Small intestine (tissue), 7 donors: ENCODE measurements around the gene OXCT1. TPM values are rescaled to one million over a fixed set of nuclear protein-coding genes. Genes with fewer than 3 reads are reported as not detected.

Source experiments
- DNase-seq, 2 donors: peaks; one replicate each; pipeline versions ENCODE4 v3.0.0 to v3.0.0-alpha.2; 2013
- FAIRE-seq: peaks from 2 replicates; lab custom pipeline; 2012; peaks lifted over from hg19 to GRCh38; lab: Jason Lieb, UNC
- H3K27ac ChIP-seq, 3 donors: one replicate each; pipeline ENCODE4 v1.5.1; 2013; ENCODE audit warnings: low read length in 2 of 3, mild to moderate bottlenecking in 2 of 3, control low read depth in 1 of 3, inconsistent platforms in 1 of 3, low read depth in 1 of 3, moderate library complexity in 1 of 3
- H3K27me3 ChIP-seq, 3 donors: one replicate each; pipeline ENCODE4 v1.6.1; 2013; ENCODE audit warnings: low read length in 3 of 3, inconsistent platforms in 1 of 3; ENCODE audit not compliant: control insufficient read depth in 3 of 3, insufficient read depth in 3 of 3
- H3K36me3 ChIP-seq, 3 donors: one replicate each; pipeline ENCODE4 v1.6.1; 2013; ENCODE audit warnings: low read length in 3 of 3, inconsistent platforms in 1 of 3, low read depth in 1 of 3, mild to moderate bottlenecking in 1 of 3, moderate library complexity in 1 of 3; ENCODE audit not compliant: control insufficient read depth in 3 of 3, insufficient read depth in 2 of 3
- H3K4me1 ChIP-seq, 3 donors: one replicate each; pipeline ENCODE4 v1.6.1; 2013; ENCODE audit warnings: low read length in 2 of 3, inconsistent platforms in 1 of 3, low read depth in 1 of 3, mild to moderate bottlenecking in 1 of 3, moderate library complexity in 1 of 3; ENCODE audit not compliant: control insufficient read depth in 3 of 3, insufficient read depth in 2 of 3
- H3K4me3 ChIP-seq, 3 donors: one replicate each; pipeline ENCODE4 v1.5.1; 2013; ENCODE audit warnings: low read length in 3 of 3, control low read depth in 1 of 3, inconsistent platforms in 1 of 3, low read depth in 1 of 3, mild to moderate bottlenecking in 1 of 3, moderate library complexity in 1 of 3
- H3K9me3 ChIP-seq, 2 donors: one replicate each; pipeline ENCODE4 v1.6.1; 2013; ENCODE audit warnings: low read depth in 1 of 2, low read length in 1 of 2; ENCODE audit not compliant: control insufficient read depth in 2 of 2, insufficient read depth in 1 of 2
- WGBS, 3 donors: extraction: QIAGEN DNeasy Blood & Tissue Kit; methylation state at CpG; one replicate each; pipeline ENCODE4 v1.1.7; 2013; 5-methylcytosine and 5-hydroxymethylcytosine counted together
- polyA plus RNA-seq, 4 donors: library from polyadenylated mRNA; stranded (reverse) in 3 of 4; unstranded in 1 of 4; fragments of 200-250 nt in 3 of 4; fragments of 120-200 nt in 1 of 4; gene quantifications; one replicate each; pipeline versions ENCODE4 v1.2.1 to v1.2.3, GENCODE V29; 2013
- donor health status: healthy with polysubstance abuse.
- donor health status: control.
- donor health status: control.
- donor health status: Bipolar disorder and iron deficiency.
- donor health status: healthy.

OXCT1 gene
- polyA plus RNA-seq, 4 donors: 2.9 to 29.8 (median 11.2) TPM

DNA sequence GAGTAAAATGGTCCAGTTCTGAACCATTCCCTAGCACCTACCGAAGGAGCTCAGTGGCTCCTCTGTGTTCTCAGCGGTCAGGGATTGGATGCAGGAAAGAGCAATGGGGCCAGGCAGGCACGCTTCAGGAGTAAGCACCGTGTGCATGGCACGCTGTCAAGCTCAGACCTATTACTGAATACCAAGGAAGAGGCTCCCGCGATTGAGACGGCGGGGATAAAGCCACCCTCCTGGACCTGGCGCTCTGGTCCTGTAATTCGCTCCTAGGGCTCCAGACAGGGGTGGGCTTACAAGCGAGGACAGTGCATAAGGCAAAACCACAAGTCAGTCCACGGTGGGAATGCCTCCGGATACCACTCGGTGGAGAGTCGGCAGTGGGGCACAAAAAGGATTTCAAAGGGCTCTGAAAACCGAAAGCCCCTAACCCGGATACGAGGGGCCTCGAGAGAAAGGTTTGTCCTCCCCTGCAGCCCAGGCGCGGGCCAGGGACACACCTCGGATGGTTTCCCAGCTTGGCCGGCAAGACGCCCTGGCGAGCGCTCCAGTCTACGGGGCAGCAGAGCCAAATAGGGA is 988 bp downstream of the OXCT1 start:
- no peak for FAIRE-seq
- peak overlapping the region in 2 of 3 donors; percentile 87 to 95 for H3K27ac ChIP-seq

DNA sequence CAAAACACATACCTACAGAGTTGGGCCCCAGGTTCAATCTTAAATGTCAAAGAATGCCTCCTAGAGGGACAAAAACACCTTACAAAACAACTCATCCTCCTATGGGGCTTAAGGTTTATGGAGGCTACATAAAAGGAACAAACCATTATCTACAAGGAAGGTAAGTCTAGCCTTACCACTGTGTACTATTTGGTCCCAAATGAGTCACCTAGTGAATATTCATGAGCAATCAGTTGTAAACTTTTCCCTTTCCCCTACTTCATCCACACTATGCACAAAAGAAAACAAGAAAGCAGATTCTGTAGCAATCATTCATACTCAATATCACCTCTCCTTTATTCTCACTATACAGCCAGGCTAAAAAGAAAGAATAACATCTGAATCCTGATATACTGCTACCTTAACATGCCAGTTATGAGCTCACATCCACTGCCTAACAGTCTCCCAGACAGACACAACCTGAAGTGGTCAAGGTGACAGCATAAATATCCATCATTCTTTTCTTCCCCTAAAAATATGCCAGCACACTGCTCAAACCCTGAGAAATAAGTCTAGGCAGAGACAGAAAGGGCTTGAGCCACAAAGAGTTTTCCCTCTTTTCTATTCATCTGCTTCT is 6.2 kb downstream of the OXCT1 start:
- no peak for DNase-seq
- FAIRE-seq: no peak
- Histone ChIP-seq H3K27me3 (no peaks in the 10 kb centered on the region), H3K4me3 (no peak overlapping the region), H3K36me3 (peaks cover 0 to 3% (median 0%) of the 10 kb centered on the region in 3 donors), H3K27ac (no peak overlapping the region), H3K4me1 (no peaks in the 10 kb centered on the region), H3K9me3 (no peaks in the 10 kb centered on the region)

More for the DNA sequence above, 988 bp downstream of the OXCT1 start:
- Histone ChIP-seq H3K9me3 (no peaks in the 10 kb centered on the region), H3K4me3 (peak overlapping the region; percentile 60 to 92 (median 69)), H3K27me3 (no peaks in the 10 kb centered on the region), H3K4me1 (peaks cover 0 to 6% (median 0%) of the 10 kb centered on the region in 3 donors), H3K36me3 (peaks cover 0 to 3% (median 0%) of the 10 kb centered on the region in 3 donors)
- DNase-seq: peak in 1 of 2 donors; percentile 11
- 16 to 25% (median 17%) methylated on average over 28 of the region's 28 CpGs for WGBS, 3 donors

GRCh38 chr5:41858890-41859289 is 11.3 kb downstream of the OXCT1 start:
- Histone ChIP-seq H3K27ac (no peak overlapping the region), H3K4me3 (no peak overlapping the region), H3K27me3 (no peaks in the 10 kb centered on the region), H3K9me3 (no peaks in the 10 kb centered on the region), H3K36me3 (peaks cover 0 to 3% (median 2%) of the 10 kb centered on the region in 3 donors), H3K4me1 (no peaks in the 10 kb centered on the region)
- FAIRE-seq (no peak), DNase-seq (no peak)
- WGBS, 3 donors: 83 to 92% (median 86%) methylated on average over 2 of the region's 2 CpGs

DNA sequence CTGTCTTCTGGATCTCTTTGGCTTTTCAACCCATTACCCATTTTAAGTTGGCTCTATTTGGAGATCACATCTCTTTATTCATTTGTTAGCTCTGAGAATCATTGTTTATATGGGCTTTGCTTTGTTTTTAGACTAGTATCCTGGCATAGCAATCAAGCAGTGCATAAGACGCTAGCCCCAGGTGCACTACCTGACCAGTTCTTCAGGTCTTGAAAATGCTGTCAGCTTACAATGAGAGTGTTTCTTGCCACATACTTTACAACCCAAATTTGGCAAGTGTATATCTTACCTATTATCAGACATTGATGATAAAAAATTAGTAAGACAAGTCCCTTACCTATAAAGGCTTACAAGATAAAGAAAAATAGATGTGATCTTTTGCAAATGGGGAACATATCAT is 12.2 kb downstream of the OXCT1 start:
- no peaks in the 10 kb centered on the region for H3K27me3 ChIP-seq
- H3K9me3 ChIP-seq: no peaks in the 10 kb centered on the region
- H3K4me3 ChIP-seq: no peak overlapping the region
- 44 to 78% (median 65%) methylated on average over 1 of the region's 1 CpG for WGBS, 3 donors
- no peaks in the 10 kb centered on the region for H3K4me1 ChIP-seq
- H3K36me3 ChIP-seq: peaks cover 0 to 4% (median 3%) of the 10 kb centered on the region in 3 donors
- DNase-seq (no peak), FAIRE-seq (no peak)
- no peak overlapping the region for H3K27ac ChIP-seq

- DNase-seq: peak; percentile 77 to 81
- Histone ChIP-seq H3K27ac (no peak overlapping the region), H3K4me3 (no peak overlapping the region), H3K4me1 (no peaks in the 10 kb centered on the region), H3K27me3 (no peaks in the 10 kb centered on the region), H3K36me3 (peaks cover 0 to 8% (median 4%) of the 10 kb centered on the region in 3 donors), H3K9me3 (no peaks in the 10 kb centered on the region)
- WGBS, 3 donors: 49 to 52% (median 51%) methylated on average over 5 of the region's 5 CpGs
- FAIRE-seq: no peak
Observed at GRCh38 chr5:41856644-41857491, 13.4 kb downstream of the OXCT1 start.

GRCh38 chr5:41852293-41852692 is 17.9 kb downstream of the OXCT1 start:
- FAIRE-seq: no peak
- no peak for DNase-seq
- Histone ChIP-seq H3K4me1 (no peaks in the 10 kb centered on the region), H3K27ac (no peak overlapping the region), H3K36me3 (peaks cover 2 to 12% (median 6%) of the 10 kb centered on the region in 3 donors), H3K9me3 (no peaks in the 10 kb centered on the region), H3K27me3 (no peaks in the 10 kb centered on the region), H3K4me3 (no peak overlapping the region)
- WGBS, 3 donors: 85 to 91% (median 85%) methylated on average over 2 of the region's 2 CpGs

DNA sequence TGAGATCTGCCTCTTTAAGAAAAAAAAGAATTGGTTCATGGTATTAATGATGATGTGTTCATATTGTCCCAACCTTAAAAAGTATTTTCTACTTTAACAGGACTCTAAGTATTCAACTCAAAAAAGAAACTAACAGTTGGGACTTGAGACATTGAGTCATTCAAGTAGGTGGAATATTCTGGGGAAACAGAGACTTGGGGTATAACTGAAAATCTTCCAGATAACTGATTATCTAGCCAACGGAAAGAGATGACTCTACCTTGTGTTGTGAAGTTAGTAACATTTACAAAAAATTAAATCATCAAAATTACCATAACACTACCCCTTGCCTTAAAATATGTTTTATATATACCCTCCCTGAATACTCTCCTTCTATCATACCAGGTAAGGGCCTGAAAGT is 19.1 kb downstream of the OXCT1 start:
- DNase-seq (no peak), FAIRE-seq (no peak)
- WGBS, 3 donors: 36 to 45% (median 42%) methylated on average over 1 of the region's 1 CpG
- Histone ChIP-seq H3K4me1 (no peaks in the 10 kb centered on the region), H3K27me3 (no peaks in the 10 kb centered on the region), H3K36me3 (peaks cover 2 to 8% (median 6%) of the 10 kb centered on the region in 3 donors), H3K9me3 (no peaks in the 10 kb centered on the region), H3K27ac (no peak overlapping the region), H3K4me3 (no peak overlapping the region)

DNA sequence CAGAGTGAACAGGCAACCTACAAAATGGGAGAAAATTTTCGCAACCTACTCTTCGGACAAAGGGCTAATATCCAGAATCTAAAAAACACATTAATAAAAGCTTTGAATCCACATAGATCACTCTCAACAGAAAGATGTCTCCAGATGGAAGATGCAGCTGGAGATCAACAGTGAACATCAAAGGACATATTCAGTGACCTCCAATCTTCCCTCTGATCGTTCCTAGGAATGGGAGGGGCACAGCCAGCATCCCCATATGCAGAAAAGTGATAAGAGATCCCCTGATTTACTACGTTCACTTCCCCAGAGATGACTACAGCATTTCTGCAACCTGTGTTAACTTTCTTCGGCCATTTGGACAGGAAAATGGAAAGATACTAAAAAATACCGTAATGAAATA is 21.2 kb downstream of the OXCT1 start:
- 87 to 90% (median 89%) methylated on average over 6 of the region's 6 CpGs for WGBS, 3 donors
- Histone ChIP-seq H3K4me3 (no peak overlapping the region), H3K27me3 (no peaks in the 10 kb centered on the region), H3K27ac (no peak overlapping the region), H3K9me3 (no peaks in the 10 kb centered on the region), H3K4me1 (no peaks in the 10 kb centered on the region), H3K36me3 (peaks cover 2 to 8% (median 4%) of the 10 kb centered on the region in 3 donors)
- FAIRE-seq: no peak
- no peak for DNase-seq
